IPS DF 6.9 (cell line): ENCODE data around the gene AGBL4.

Source experiments
- DNase-seq: peaks from one replicate; pipeline ENCODE4 v3.0.0-alpha.2; 2013; ENCODE audit warnings: low read depth, low spot score
- H3K27ac ChIP-seq: one replicate; pipeline ENCODE4 v1.5.1; 2013; ENCODE audit warnings: low read length, control low read depth
- H3K27me3 ChIP-seq: 2 replicates; pipeline ENCODE4 v1.6.1; 2013; ENCODE audit warnings: mild to moderate bottlenecking, low read length; ENCODE audit not compliant: control insufficient read depth, insufficient read depth
- H3K36me3 ChIP-seq: 2 replicates; pipeline ENCODE4 v1.6.1; 2013; ENCODE audit warnings: low read length; ENCODE audit not compliant: control insufficient read depth, insufficient read depth
- H3K4me1 ChIP-seq: 2 replicates; pipeline ENCODE4 v1.6.1; 2013; ENCODE audit warnings: low read length; ENCODE audit not compliant: control insufficient read depth, insufficient read depth
- H3K4me3 ChIP-seq: 2 replicates; pipeline ENCODE4 v1.5.1; 2013; ENCODE audit warnings: mild to moderate bottlenecking, low read length
- H3K9me3 ChIP-seq: 2 replicates; pipeline ENCODE4 v1.6.1; 2013; ENCODE audit warnings: low read length, inconsistent platforms; ENCODE audit not compliant: control insufficient read depth, insufficient read depth
- WGBS: extraction: QIAGEN DNeasy Blood & Tissue Kit; methylation state at CpG from one replicate; pipeline ENCODE4 v1.1.7; 2013; ENCODE audit warnings: mixed read lengths, missing lambda C conversion rate; ENCODE audit not compliant: insufficient read length, insufficient coverage; 5-methylcytosine and 5-hydroxymethylcytosine counted together

AGBL4 gene

DNA sequence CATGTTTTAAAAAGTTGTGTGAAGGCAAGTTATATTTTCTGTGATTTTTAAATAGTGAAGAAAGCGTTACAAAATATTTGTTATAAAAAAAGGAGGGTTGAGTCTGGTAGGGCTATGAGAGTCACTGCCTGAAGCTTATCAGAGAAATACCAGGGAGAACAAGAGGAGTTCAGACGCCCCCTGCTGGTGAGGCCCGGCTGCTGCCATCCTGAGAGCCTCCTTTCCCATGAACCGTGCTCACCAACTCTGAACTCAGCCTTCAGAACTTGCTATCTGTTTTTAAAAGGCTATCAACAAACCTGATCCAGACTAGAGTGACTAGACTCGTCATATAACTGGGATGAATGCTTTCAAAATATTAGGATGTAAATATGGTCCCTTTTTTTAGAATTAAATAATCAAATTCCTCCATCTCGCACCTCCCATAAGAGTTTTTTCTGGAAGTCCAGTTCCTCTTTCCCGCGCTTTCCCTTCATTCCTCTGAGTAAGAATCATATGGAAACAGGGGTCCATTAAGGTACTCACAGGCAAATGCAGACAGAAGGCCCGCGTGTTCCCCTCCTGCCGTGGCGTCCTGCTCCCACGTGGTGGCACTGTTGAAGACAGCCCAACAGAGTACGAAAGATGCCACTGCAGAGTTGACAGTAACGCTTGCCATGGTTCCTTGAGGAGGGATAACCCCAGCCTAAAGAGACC, 1525.5 kb downstream of the AGBL4 start:
- no peaks in the 10 kb centered on the region for H3K9me3 ChIP-seq
- no peaks in the 10 kb centered on the region for H3K36me3 ChIP-seq
- H3K4me1 ChIP-seq: peaks cover 8% of the 10 kb centered on the region; the same call in 1 of the 2 replicates
- 100% methylated on average over 1 of the region's 15 CpGs for WGBS
- H3K4me3 ChIP-seq: no peak overlapping the region
- H3K27ac ChIP-seq: no peak overlapping the region
- peak; percentile 68 for DNase-seq
- no peaks in the 10 kb centered on the region for H3K27me3 ChIP-seq

DNA sequence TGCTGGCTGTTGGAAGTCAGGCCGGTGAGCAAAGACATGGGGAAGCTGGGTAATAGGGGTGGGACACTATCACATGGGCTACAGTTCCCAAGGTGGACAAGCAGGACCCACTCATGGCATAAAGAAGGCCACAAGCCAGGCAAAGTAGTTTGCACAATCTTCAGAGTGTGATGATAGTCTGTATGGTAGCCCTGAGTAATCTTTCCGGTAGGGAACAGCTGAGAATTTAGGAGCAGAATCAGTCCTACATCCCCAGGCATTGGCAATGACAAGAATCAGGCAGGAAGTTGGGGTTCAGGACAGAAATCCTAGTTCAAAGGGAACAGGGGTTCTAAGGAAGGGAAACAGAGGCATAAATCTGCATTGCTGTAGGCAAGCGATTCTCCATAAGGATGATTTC, 1527.8 kb downstream of the AGBL4 start:
- Histone ChIP-seq H3K4me3 (no peak overlapping the region), H3K27me3 (no peaks in the 10 kb centered on the region), H3K27ac (no peak overlapping the region), H3K9me3 (no peaks in the 10 kb centered on the region), H3K4me1 (peaks cover 8% of the 10 kb centered on the region; the same call in 1 of the 2 replicates), H3K36me3 (no peaks in the 10 kb centered on the region)
- no peak for DNase-seq
- WGBS: no CpG with 5 or more reads among the region's 3 CpGs

GRCh38 chr1:48495166-48495565, 1528.6 kb downstream of the AGBL4 start:
- Histone ChIP-seq H3K9me3 (no peaks in the 10 kb centered on the region), H3K4me3 (no peak overlapping the region), H3K27me3 (no peaks in the 10 kb centered on the region), H3K36me3 (no peaks in the 10 kb centered on the region), H3K4me1 (peaks cover 3% of the 10 kb centered on the region; the same call in 1 of the 2 replicates), H3K27ac (no peak overlapping the region)
- no peak for DNase-seq
- no CpG with 5 or more reads among the region's 1 CpG for WGBS

DNA sequence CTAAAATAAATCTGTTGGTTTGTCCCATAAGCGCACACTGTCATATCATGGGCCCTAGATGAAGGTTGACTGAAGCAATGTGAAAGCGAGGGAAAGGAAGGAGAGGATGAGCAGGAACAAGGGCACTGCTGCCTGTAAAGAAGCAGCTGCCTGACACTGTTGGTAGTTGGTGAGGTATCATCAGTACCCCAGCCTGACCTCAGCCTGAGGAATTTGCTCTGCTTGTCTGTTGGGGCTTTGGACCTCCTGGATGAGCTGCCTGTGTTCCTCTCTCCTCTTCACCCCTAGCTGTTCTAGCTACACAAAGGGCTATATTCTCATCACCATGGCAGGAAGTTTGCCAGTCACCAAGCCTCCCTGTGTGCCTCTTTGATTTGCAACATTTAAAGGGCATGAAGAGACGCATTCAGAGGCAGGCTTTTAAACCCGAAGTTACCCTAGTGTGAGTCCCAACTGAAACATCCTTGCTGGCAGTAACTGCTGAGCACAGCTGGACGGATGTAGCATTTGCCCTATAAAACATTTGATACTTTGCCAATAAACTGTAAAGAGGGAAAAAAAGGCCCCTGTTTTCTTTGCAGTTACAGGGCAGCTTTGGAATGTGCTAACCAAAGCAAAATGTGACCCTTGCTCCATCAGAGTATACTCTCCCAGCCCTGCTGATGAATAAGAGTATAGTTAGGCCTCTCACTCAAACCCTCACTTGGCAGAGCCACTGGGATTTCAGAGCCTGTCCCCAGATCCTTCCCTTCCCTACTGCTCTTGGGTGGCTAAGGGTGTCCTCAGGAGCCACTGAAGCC, 1529.6 kb downstream of the AGBL4 start:
- no peaks in the 10 kb centered on the region for H3K36me3 ChIP-seq
- H3K27ac ChIP-seq: no peak overlapping the region
- no peaks in the 10 kb centered on the region for H3K9me3 ChIP-seq
- DNase-seq: no peak
- WGBS: no CpG with 5 or more reads among the region's 5 CpGs
- H3K4me3 ChIP-seq: no peak overlapping the region
- H3K4me1 ChIP-seq: 0 out of 2 replicates have a peak, but pooled peaks cover 2% of the 10 kb centered on the region
- no peaks in the 10 kb centered on the region for H3K27me3 ChIP-seq

GRCh38 chr1:48493041-48493440, 1530.7 kb downstream of the AGBL4 start:
- Histone ChIP-seq H3K4me3 (no peak overlapping the region), H3K4me1 (no peaks in the 10 kb centered on the region), H3K27ac (no peak overlapping the region), H3K27me3 (no peaks in the 10 kb centered on the region), H3K36me3 (no peaks in the 10 kb centered on the region), H3K9me3 (no peaks in the 10 kb centered on the region)
- no peak for DNase-seq
- WGBS: no CpG with 5 or more reads among the region's 5 CpGs

- Histone ChIP-seq H3K36me3 (no peaks in the 10 kb centered on the region), H3K27ac (no peak overlapping the region), H3K27me3 (no peaks in the 10 kb centered on the region), H3K4me1 (no peaks in the 10 kb centered on the region), H3K4me3 (no peak overlapping the region), H3K9me3 (no peaks in the 10 kb centered on the region)
- DNase-seq: no peak
Observed at GRCh38 chr1:48492392-48492791, 1531.4 kb downstream of the AGBL4 start.

DNA sequence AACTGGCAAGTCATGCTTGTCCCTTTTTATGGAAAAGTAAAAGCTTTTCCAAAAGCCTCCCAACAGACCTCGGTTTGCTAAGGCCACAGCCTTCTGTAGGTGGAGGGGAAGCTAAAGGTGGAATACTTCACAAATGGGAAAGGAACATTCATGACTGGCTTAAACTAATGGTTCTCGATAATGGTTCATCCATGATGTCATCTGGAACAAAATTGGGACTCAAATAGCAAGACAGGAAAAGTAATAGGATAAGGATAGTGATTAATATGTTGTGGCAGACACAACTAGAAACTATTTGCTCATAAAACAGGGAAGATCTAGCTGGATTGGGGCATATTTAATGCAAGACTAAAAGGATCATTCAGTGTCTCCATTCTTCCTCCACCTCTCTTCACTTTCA, 1535.0 kb downstream of the AGBL4 start:
- Histone ChIP-seq H3K27me3 (no peaks in the 10 kb centered on the region), H3K4me3 (no peak overlapping the region), H3K4me1 (no peaks in the 10 kb centered on the region), H3K9me3 (no peaks in the 10 kb centered on the region), H3K27ac (no peak overlapping the region), H3K36me3 (no peaks in the 10 kb centered on the region)
- DNase-seq: no peak
- WGBS: no CpG with 5 or more reads among the region's 2 CpGs
